Measurements from ENCODE around the gene OSBPL6. TPM values are rescaled to one million over a fixed set of nuclear protein-coding genes. Genes with fewer than 3 reads are reported as not detected.

The OSBPL6 gene
- total and polyA plus RNA-seq, 2 of the 13 experiments (the other 11 are each of a cell fraction or from before 2014, with no cell fraction given): 0.03 to 0.11 TPM

- TF ChIP-seq WIZ (CRISPR knock-in tag; IDR thresholded peaks at IDR 0.05) (peak; percentile 74; the same call in 1 of the 2 replicates), SNRNP70 (IDR thresholded peaks at IDR 0.05; ENCODE audit: low read depth, low read length) (no peak), MAFK (conservative IDR thresholded peaks at IDR 0.05 in 1 of 2, IDR thresholded peaks at IDR 0.05 in 1 of 2; ENCODE audit: low read length in 2 of 2) (no peak), CENPT (CRISPR knock-in tag; IDR thresholded peaks at IDR 0.05; ENCODE audit: low read depth) (peak; percentile 69; the same call in 1 of the 2 replicates), PRPF4 (IDR thresholded peaks at IDR 0.05; ENCODE audit: low read depth, low read length, poor library complexity, severe bottlenecking) (no peak), ZNF407 (CRISPR knock-in tag; IDR thresholded peaks at IDR 0.05; ENCODE audit: not compliant biosample characterization) (peak; percentile 72), POLR2AphosphoS5 (IDR thresholded peaks at IDR 0.05; ENCODE audit: low read depth, low read length) (peak; percentile 94), ZNF275 (CRISPR knock-in tag; IDR thresholded peaks at IDR 0.05; ENCODE audit: borderline replicate concordance) (peak; percentile 96), PTBP1 (IDR thresholded peaks at IDR 0.05; ENCODE audit: low read depth, low read length, poor library complexity, severe bottlenecking) (peak; percentile 59), ARID4A (CRISPR knock-in tag; IDR thresholded peaks at IDR 0.05; ENCODE audit: borderline replicate concordance) (peak; percentile 97), HCFC1 (IDR thresholded peaks at IDR 0.05; ENCODE audit: low read depth, low read length) (peak; percentile 29; the same call in 1 of the 2 replicates), ZFP36L2 (CRISPR knock-in tag; IDR thresholded peaks at IDR 0.05) (peak; percentile 38; the same call in 1 of the 2 replicates), EZH2 (conservative IDR thresholded peaks at IDR 0.05; ENCODE audit: low read depth, low read length) (no peak), ATF7-NPFF (CRISPR knock-in tag; IDR thresholded peaks at IDR 0.05; ENCODE audit: low read depth) (peak; percentile 82)
Measured at GRCh38 chr2:178450774-178451525, 256.6 kb downstream of the OSBPL6 start, which contains the start of the genes PJVK and PRKRA (continued).
